Measurements from ENCODE around the gene CEP41. TPM values are rescaled to one million over a fixed set of nuclear protein-coding genes. Genes with fewer than 3 reads are reported as not detected.

CEP41 gene
- total and polyA plus RNA-seq, 2 of the 13 experiments (the other 11 are each of a cell fraction or from before 2014, with no cell fraction given) = 8.7 to 9.0 TPM

DNA sequence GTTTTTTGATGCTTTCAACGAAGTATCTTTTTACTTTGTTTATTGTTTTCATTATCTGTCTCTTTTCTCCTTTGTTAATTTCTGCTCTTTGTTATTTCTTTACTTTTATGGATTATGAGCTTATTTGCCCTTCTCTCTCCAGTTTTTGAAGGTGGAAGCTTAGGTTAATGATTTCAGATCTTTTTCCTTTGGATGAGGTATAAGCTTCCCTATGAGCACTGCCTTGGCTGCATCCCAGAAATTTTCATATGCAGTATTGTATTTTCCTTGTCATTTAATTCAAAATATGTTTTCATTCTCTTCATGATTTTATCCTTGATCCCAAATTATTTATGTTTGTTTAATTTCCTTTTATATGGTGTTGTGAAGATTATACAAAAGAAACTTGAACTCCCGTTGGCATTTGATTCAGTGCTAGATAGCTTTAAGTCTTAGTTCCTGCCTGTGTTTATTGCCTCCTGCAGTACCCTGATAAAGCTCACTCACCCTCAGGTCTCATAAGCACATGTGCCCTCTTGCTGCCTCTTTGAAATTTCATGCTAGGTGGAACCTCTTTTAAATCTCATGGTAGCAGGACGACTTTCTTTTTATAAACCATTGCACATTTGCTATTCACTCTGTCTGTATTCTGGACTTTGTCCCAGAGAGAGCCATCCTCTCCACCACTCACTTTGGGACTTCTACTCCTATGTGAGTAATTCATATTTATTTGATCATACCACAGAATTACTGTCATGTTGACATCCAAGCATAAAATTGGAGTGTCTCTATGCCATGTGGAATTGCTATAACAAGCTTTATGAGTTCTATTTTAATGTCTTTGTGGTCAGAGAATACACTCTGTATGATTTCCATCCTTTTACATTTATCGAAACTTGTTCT, 23.0 kb upstream of the CEP41 start:
- Histone ChIP-seq H3K4me2 (ENCODE audit: low read depth, low read length) (no peak overlapping the region), H3K9ac (ENCODE audit: insufficient read depth, low read depth, low read length) (no peak overlapping the region), H3K4me3 (replicated peaks in 1 of 3; ENCODE audit: insufficient read depth in 1 of 3, low read depth in 2 of 3, low read length in 3 of 3) (no peak overlapping the region), H3K27me3 (ENCODE audit: control insufficient read depth in 1 of 2, insufficient read depth in 2 of 2, low read length in 2 of 2) (no peaks in the 10 kb centered on the region), H3K36me3 (replicated peaks in 1 of 2; ENCODE audit: control insufficient read depth in 1 of 2, insufficient read depth in 2 of 2, low read length in 2 of 2) (no peaks in the 10 kb centered on the region), H3K27ac (ENCODE audit: extremely low read length, insufficient read depth, low read length) (no peak overlapping the region), H3K4me1 (ENCODE audit: insufficient read depth, low read length) (no peaks in the 10 kb centered on the region), H4K20me1 (ENCODE audit: insufficient read depth, low read length) (no peaks in the 10 kb centered on the region), H2AFZ (ENCODE audit: low read length) (no peak overlapping the region), H3K79me2 (ENCODE audit: insufficient read depth, low read length) (no peaks in the 10 kb centered on the region), H3K9me3 (ENCODE audit: low read length) (peaks cover 6% of the 10 kb centered on the region)
- POLR2A ChIA-PET = no interaction called here
- DNase-seq (ENCODE audit: low spot score) (no peak), ATAC-seq (no peak), FAIRE-seq (no peak)
- intact Hi-C loops (cut with micrococcal nuclease; ENCODE audit: unreplicated experiment) = no loop called here
- no TSS peak for BruUV-seq (replicated peaks)
- no peak for TF ChIP-seq HNRNPLL (IDR thresholded peaks at IDR 0.05; ENCODE audit: low read depth, low read length, poor library complexity, severe bottlenecking)
- TF ChIP-seq ERF (CRISPR knock-in tag; IDR thresholded peaks at IDR 0.05) = no peak
- TF ChIP-seq ZNF569 (CRISPR knock-in tag; IDR thresholded peaks at IDR 0.05; ENCODE audit: borderline replicate concordance) = no peak
- TF ChIP-seq, protein P1, sequence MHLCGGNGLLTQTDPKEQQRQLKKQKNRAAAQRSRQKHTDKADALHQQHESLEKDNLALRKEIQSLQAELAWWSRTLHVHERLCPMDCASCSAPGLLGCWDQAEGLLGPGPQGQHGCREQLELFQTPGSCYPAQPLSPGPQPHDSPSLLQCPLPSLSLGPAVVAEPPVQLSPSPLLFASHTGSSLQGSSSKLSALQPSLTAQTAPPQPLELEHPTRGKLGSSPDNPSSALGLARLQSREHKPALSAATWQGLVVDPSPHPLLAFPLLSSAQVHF (CRISPR knock-in tag; IDR thresholded peaks at IDR 0.05) = no peak
- TF ChIP-seq ZNF7 (CRISPR knock-in tag; IDR thresholded peaks at IDR 0.05) = no peak
- no peak for TF ChIP-seq RFX5 (IDR thresholded peaks at IDR 0.05; ENCODE audit: low read depth, low read length)
- CTCF ChIA-PET (ENCODE audit: low intra/inter-chr PET ratio, low total read pairs) = no interaction called here
- in situ Hi-C loops (cut with HindIII; ENCODE audit: extremely low pct_ligation_motif_present, low pct_unique_long_range_greater_than_20kb) = no loop called here
- WGBS (ENCODE audit: low lambda C conversion rate) = 31% methylated on average over 4 of the region's 4 CpGs

DNA sequence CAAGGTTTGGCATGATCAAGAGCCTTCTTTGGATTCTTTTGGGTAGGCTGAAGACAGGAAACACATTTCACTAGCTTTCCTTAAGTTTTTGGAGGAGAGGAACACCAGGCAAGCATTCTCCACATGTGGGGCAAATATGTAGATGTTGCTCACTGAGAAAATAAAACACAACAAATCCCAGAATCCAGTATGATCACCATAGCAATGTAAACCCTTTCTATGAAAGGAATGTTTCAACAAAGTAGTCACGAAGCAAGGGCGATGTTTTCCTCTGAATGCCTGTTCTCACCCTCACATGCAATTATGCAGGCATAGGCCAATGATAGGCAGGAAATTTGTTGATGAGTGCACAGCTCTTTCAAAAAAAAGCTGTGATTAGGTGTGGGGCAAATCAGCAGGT, 20.5 kb upstream of the CEP41 start:
- Histone ChIP-seq H3K79me2 (ENCODE audit: insufficient read depth, low read length) (no peaks in the 10 kb centered on the region), H3K36me3 (replicated peaks in 1 of 2; ENCODE audit: control insufficient read depth in 1 of 2, insufficient read depth in 2 of 2, low read length in 2 of 2) (no peaks in the 10 kb centered on the region), H3K27ac (ENCODE audit: extremely low read length, insufficient read depth, low read length) (no peak overlapping the region), H3K4me2 (ENCODE audit: low read depth, low read length) (no peak overlapping the region), H3K9ac (ENCODE audit: insufficient read depth, low read depth, low read length) (no peak overlapping the region), H3K27me3 (ENCODE audit: control insufficient read depth in 1 of 2, insufficient read depth in 2 of 2, low read length in 2 of 2) (no peaks in the 10 kb centered on the region), H4K20me1 (ENCODE audit: insufficient read depth, low read length) (no peaks in the 10 kb centered on the region), H2AFZ (ENCODE audit: low read length) (no peak overlapping the region), H3K4me3 (replicated peaks in 1 of 3; ENCODE audit: insufficient read depth in 1 of 3, low read depth in 2 of 3, low read length in 3 of 3) (no peak overlapping the region), H3K4me1 (ENCODE audit: insufficient read depth, low read length) (no peaks in the 10 kb centered on the region), H3K9me3 (ENCODE audit: low read length) (peaks cover 10% of the 10 kb centered on the region)
- CTCF ChIA-PET (ENCODE audit: low intra/inter-chr PET ratio, low total read pairs) = no interaction called here
- WGBS (ENCODE audit: low lambda C conversion rate) = 48% methylated on average over 2 of the region's 2 CpGs
- TF ChIP-seq, protein P2, sequence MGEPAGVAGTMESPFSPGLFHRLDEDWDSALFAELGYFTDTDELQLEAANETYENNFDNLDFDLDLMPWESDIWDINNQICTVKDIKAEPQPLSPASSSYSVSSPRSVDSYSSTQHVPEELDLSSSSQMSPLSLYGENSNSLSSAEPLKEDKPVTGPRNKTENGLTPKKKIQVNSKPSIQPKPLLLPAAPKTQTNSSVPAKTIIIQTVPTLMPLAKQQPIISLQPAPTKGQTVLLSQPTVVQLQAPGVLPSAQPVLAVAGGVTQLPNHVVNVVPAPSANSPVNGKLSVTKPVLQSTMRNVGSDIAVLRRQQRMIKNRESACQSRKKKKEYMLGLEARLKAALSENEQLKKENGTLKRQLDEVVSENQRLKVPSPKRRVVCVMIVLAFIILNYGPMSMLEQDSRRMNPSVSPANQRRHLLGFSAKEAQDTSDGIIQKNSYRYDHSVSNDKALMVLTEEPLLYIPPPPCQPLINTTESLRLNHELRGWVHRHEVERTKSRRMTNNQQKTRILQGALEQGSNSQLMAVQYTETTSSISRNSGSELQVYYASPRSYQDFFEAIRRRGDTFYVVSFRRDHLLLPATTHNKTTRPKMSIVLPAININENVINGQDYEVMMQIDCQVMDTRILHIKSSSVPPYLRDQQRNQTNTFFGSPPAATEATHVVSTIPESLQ (CRISPR knock-in tag; conservative IDR thresholded peaks at IDR 0.05) = no peak
- no peak for TF ChIP-seq MAF1 (CRISPR knock-in tag; IDR thresholded peaks at IDR 0.05; ENCODE audit: borderline replicate concordance)
- no peak for TF ChIP-seq ZNF234 (CRISPR knock-in tag; conservative IDR thresholded peaks at IDR 0.05)
- TF ChIP-seq, protein P3, sequence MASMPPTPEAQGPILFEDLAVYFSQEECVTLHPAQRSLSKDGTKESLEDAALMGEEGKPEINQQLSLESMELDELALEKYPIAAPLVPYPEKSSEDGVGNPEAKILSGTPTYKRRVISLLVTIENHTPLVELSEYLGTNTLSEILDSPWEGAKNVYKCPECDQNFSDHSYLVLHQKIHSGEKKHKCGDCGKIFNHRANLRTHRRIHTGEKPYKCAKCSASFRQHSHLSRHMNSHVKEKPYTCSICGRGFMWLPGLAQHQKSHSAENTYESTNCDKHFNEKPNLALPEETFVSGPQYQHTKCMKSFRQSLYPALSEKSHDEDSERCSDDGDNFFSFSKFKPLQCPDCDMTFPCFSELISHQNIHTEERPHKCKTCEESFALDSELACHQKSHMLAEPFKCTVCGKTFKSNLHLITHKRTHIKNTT (CRISPR knock-in tag; IDR thresholded peaks at IDR 0.05) = no peak
- intact Hi-C loops (cut with micrococcal nuclease; ENCODE audit: unreplicated experiment) (no loop called here), in situ Hi-C loops (cut with HindIII; ENCODE audit: extremely low pct_ligation_motif_present, low pct_unique_long_range_greater_than_20kb) (no loop called here)
- no peak for ATAC-seq
- FAIRE-seq = no peak
- POLR2A ChIA-PET = no interaction called here
- no TSS peak for BruUV-seq (replicated peaks)
- no peak for DNase-seq (ENCODE audit: low spot score)

Measured in HepG2 (cell line).